AG09319 (cell line): ENCODE data around the gene PDSS1.

Source experiments
- DNase-seq: peaks from one replicate; pipeline ENCODE4 v3.0.0-alpha.2; 2010; ENCODE audit warnings: low read depth; ENCODE audit errors: extremely low read depth
- CTCF ChIP-seq: IDR thresholded peaks from 2 replicates; pipeline ENCODE4 v1.5.1; 2011; ENCODE audit warnings: low read depth, mild to moderate bottlenecking, inconsistent platforms, low read length, moderate library complexity

PDSS1 gene

GRCh38 chr10:26703096-26703495 lies 5.6 kb downstream of the PDSS1 start:
- no peak for DNase-seq
- no peak for TF ChIP-seq CTCF

- TF ChIP-seq CTCF, result no peak
- DNase-seq, result no peak
Observed at GRCh38 chr10:26703974-26704373, 6.5 kb downstream of the PDSS1 start.

DNA sequence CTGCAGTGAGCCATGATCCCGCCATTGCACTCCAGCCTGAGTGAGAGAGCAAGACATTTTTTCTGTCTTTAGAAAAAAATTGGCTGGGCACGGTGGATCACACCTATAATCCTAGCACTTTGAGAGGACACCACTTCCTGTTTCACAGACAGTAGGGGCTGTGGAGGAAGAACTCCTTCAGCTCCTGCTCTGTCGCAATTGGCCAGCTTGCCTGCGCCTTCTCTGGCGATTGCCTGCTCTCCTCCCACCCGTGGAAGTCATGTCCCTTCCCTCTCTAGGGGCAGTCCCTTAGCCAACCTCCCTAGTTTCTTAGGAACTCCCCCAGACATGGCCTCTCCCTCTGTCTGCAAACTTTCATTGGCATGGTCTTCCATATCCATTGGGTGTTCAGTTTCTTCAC lies 8.7 kb downstream of the PDSS1 start:
- no peak for TF ChIP-seq CTCF
- no peak for DNase-seq

DNA sequence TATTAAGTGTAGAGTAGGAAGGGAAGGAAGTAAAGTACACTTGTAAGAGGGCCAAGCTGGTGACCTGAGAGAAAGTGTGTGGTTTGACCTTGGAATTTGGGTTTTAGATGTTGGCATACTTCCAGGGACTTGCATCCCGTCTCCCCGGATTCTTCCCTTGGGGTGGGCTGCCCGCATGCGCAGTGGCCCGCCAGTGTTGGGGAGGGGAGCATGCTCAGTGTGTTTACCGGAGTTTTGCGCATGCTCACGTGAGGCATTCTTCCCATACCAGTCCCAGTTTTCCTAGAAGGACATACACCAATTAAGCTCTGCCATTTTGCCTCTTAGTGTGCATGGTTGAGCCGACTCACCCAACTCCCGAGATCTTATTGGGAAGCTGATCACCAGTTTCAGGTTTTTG lies 9.4 kb downstream of the PDSS1 start:
- TF ChIP-seq CTCF, result no peak
- no peak for DNase-seq

DNA sequence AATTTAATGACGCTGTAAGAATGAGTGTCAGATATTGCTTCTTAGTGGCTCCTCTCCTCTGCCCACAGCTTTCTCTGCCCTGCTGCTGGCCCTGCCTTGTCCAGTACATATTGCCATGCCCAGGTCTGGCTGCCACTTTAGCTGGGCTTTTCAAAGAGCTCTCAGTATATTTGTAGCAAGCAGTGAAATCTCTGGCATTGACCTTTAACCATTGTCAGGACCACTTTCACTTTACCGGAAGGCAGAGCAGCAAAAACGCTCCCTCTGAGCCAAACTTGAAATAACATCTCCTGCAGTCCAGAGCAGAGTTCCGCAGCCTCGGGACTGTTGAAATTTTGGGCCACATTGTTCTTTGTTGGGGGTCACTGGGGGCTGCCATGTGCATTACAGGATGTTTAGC lies 13.8 kb downstream of the PDSS1 start:
- TF ChIP-seq CTCF, result no peak
- DNase-seq, result no peak

GRCh38 chr10:26714415-26715136 lies 17.1 kb downstream of the PDSS1 start:
- DNase-seq, result no peak
- no peak for TF ChIP-seq CTCF

- TF ChIP-seq CTCF, result no peak
- no peak for DNase-seq
Observed at GRCh38 chr10:26715137-26715487, 17.6 kb downstream of the PDSS1 start.
